Calu3 (cell line): ENCODE measurements around the gene EP400. TPM values are rescaled to one million over a fixed set of nuclear protein-coding genes. Genes with fewer than 3 reads are reported as not detected.

ENCODE experiments used
- BruUV-seq: library from RNA; stranded (reverse); fragments of 400-500 nt; replicated peaks from 2 replicates; lab custom pipeline; 2021; lab: Mats Ljungman, UMichigan
- CTCF ChIA-PET: fragments of 300-600 bp; sonication (Branson Sonifier 250); formaldehyde crosslinking; loops from one replicate; lab custom pipeline; 2022; ENCODE audit warnings: antibody characterized with exemption; lab: Charles Lee
- DNase-seq: peaks from one replicate; pipeline ENCODE4 v3.0.0; 2022
- H3K27ac Mint-ChIP-seq: one replicate; pipeline ENCODE4 v1.8.0; 2022; ENCODE audit warnings: mixed read lengths; ENCODE audit not compliant: unreplicated experiment
- H3K27me3 Mint-ChIP-seq: one replicate; pipeline ENCODE4 v1.8.0; 2022; ENCODE audit warnings: mixed read lengths; ENCODE audit not compliant: unreplicated experiment
- H3K36me3 Mint-ChIP-seq: one replicate; pipeline ENCODE4 v1.8.0; 2022; ENCODE audit warnings: mild to moderate bottlenecking, moderate library complexity, mixed read lengths; ENCODE audit not compliant: insufficient read depth, unreplicated experiment
- H3K4me1 Mint-ChIP-seq: one replicate; pipeline ENCODE4 v1.8.0; 2022; ENCODE audit warnings: mild to moderate bottlenecking, low read depth, mixed read lengths; ENCODE audit not compliant: unreplicated experiment
- H3K4me3 Mint-ChIP-seq: one replicate; pipeline ENCODE4 v1.8.0; 2022; ENCODE audit warnings: mild to moderate bottlenecking, low read depth, moderate library complexity, mixed read lengths; ENCODE audit not compliant: unreplicated experiment
- H3K9me3 Mint-ChIP-seq: one replicate; pipeline ENCODE4 v1.8.0; 2022; ENCODE audit warnings: low read depth, mixed read lengths; ENCODE audit not compliant: unreplicated experiment
- CTCF ChIP-seq: fragments of 200-600 bp; IDR thresholded peaks from one replicate; pipeline ENCODE4 v1.8.0; 2022; ENCODE audit warnings: antibody characterized with exemption; ENCODE audit not compliant: unreplicated experiment
- intact Hi-C: fragments of 100-400 bp; cut with micrococcal nuclease; formaldehyde crosslinking; loops from one replicate; pipeline ENCODE4 v1.10.0; 2022; ENCODE audit not compliant: unreplicated experiment
- total RNA-seq: library from RNA; stranded (reverse); gene quantifications from 2 replicates; pipeline ENCODE4 v1.2.3, GENCODE V29; 2022

The EP400 gene
- total RNA-seq, 1 experiment from 2014 or later, result 88.7 TPM

- no peaks in the 10 kb centered on the region for H3K4me1 Mint-ChIP-seq
- no peaks in the 10 kb centered on the region for H3K9me3 Mint-ChIP-seq
- CTCF ChIA-PET, result no interaction called here
- BruUV-seq, result no TSS peak
- H3K36me3 Mint-ChIP-seq, result peaks cover 73% of the 10 kb centered on the region
- H3K27me3 Mint-ChIP-seq, result no peaks in the 10 kb centered on the region
- H3K27ac Mint-ChIP-seq, result no peak overlapping the region
- no peak overlapping the region for H3K4me3 Mint-ChIP-seq
- intact Hi-C loops, result no loop called here
- DNase-seq, result no peak
- no peak for TF ChIP-seq CTCF
Observed at GRCh38 chr12:132023658-132024057, 73.9 kb downstream of the EP400 start.

- DNase-seq, result no peak
- no peak for TF ChIP-seq CTCF
- Mint-ChIP-seq H3K4me3 (no peak overlapping the region), H3K27ac (no peak overlapping the region), H3K9me3 (no peaks in the 10 kb centered on the region), H3K27me3 (no peaks in the 10 kb centered on the region), H3K4me1 (no peaks in the 10 kb centered on the region), H3K36me3 (peaks cover 80% of the 10 kb centered on the region)
- no TSS peak for BruUV-seq
- CTCF ChIA-PET, result no interaction called here
- intact Hi-C loops, result no loop called here
Observed at GRCh38 chr12:132024758-132025157, 75.0 kb downstream of the EP400 start.

GRCh38 chr12:132025526-132025925 lies 75.8 kb downstream of the EP400 start:
- H3K4me3 Mint-ChIP-seq, result no peak overlapping the region
- no peaks in the 10 kb centered on the region for H3K27me3 Mint-ChIP-seq
- H3K4me1 Mint-ChIP-seq, result no peaks in the 10 kb centered on the region
- BruUV-seq, result no TSS peak
- no peak for TF ChIP-seq CTCF
- CTCF ChIA-PET, result no interaction called here
- H3K9me3 Mint-ChIP-seq, result no peaks in the 10 kb centered on the region
- intact Hi-C loops, result no loop called here
- H3K27ac Mint-ChIP-seq, result no peak overlapping the region
- H3K36me3 Mint-ChIP-seq, result peaks cover 72% of the 10 kb centered on the region
- no peak for DNase-seq

GRCh38 chr12:132026061-132026795 lies 76.5 kb downstream of the EP400 start:
- intact Hi-C loops, result no loop called here
- Mint-ChIP-seq H3K4me3 (no peak overlapping the region), H3K27me3 (no peaks in the 10 kb centered on the region), H3K36me3 (peaks cover 78% of the 10 kb centered on the region), H3K27ac (no peak overlapping the region), H3K4me1 (no peaks in the 10 kb centered on the region), H3K9me3 (no peaks in the 10 kb centered on the region)
- DNase-seq, result no peak
- no TSS peak for BruUV-seq
- no peak for TF ChIP-seq CTCF
- CTCF ChIA-PET, result no interaction called here
